Neural progenitor cell (in vitro differentiated cells): ENCODE data around the gene ENPEP.

ENCODE experiments used
- EZH2phosphoT487 ChIP-seq: fragments of 200-600 bp; sonication (generic); IDR thresholded peaks from 2 replicates; pipeline ENCODE4 v1.6.1; 2017; ENCODE audit warnings: antibody characterized with exemption
- TF ChIP-seq, protein P1 (sequence below): fragments of 200-600 bp; sonication (generic); IDR thresholded peaks from 2 replicates; pipeline ENCODE4 v1.5.1; 2017; ENCODE audit warnings: antibody characterized with exemption, mild to moderate bottlenecking

DNA sequence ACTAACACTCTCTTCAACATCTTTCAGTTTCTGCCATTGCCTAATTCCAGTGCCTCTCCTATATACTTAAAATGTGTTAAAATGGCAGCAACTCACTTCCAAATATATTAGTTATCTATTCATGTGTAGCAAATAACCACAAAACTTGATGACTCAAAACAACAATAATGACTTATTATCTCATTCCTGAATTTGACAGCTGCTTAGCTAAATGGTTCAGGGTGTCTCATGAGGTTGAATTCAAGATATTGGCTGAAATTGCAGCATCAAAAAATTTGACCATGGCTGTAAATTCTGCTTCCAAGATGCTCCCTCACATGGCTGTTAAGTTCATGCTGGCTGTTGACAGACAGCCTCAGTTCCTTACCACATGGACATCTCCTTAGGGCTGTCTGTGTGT, 121.6 kb downstream of the ENPEP start:
- TF ChIP-seq, protein P1, sequence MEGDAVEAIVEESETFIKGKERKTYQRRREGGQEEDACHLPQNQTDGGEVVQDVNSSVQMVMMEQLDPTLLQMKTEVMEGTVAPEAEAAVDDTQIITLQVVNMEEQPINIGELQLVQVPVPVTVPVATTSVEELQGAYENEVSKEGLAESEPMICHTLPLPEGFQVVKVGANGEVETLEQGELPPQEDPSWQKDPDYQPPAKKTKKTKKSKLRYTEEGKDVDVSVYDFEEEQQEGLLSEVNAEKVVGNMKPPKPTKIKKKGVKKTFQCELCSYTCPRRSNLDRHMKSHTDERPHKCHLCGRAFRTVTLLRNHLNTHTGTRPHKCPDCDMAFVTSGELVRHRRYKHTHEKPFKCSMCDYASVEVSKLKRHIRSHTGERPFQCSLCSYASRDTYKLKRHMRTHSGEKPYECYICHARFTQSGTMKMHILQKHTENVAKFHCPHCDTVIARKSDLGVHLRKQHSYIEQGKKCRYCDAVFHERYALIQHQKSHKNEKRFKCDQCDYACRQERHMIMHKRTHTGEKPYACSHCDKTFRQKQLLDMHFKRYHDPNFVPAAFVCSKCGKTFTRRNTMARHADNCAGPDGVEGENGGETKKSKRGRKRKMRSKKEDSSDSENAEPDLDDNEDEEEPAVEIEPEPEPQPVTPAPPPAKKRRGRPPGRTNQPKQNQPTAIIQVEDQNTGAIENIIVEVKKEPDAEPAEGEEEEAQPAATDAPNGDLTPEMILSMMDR: no peak
- TF ChIP-seq EZH2phosphoT487: no peak
